Caco-2 (cell line): ENCODE results near the gene NPAS3. TPM values are rescaled to one million over a fixed set of nuclear protein-coding genes. Genes with fewer than 3 reads are reported as not detected.

Source experiments
- BruUV-seq: library from RNA; stranded (reverse); fragments of 400-500 nt; replicated peaks from 2 replicates; lab custom pipeline; 2021; lab: Mats Ljungman, UMichigan
- CTCF ChIA-PET: fragments of 300-600 bp; sonication (Branson Sonifier 250); formaldehyde crosslinking; loops from one replicate; lab custom pipeline; 2022; ENCODE audit warnings: antibody characterized with exemption; lab: Charles Lee
- POLR2A ChIA-PET: fragments of 300-600 bp; sonication (Branson Sonifier 250); formaldehyde crosslinking; loops from one replicate; lab custom pipeline; 2022; ENCODE audit warnings: antibody characterized with exemption; lab: Charles Lee
- DNase-seq, 2 experiments: peaks; one replicate each; pipeline versions ENCODE4 v3.0.0 to v3.0.0-alpha.2; 2020 to 2022
- H3K27me3 ChIP-seq: replicated peaks from 2 replicates; pipeline ENCODE4 v1.6.0; 2011; ENCODE audit warnings: low read length; ENCODE audit not compliant: control insufficient read depth, insufficient read depth
- H3K36me3 ChIP-seq: 2 replicates; pipeline ENCODE4 v1.5.1; 2011; ENCODE audit warnings: low read length; ENCODE audit not compliant: control insufficient read depth, insufficient read depth
- H3K4me1 ChIP-seq: fragments of 250-450 bp; sonication (Bioruptor Pico); 2 replicates; pipeline ENCODE4 v1.5.1; 2020; ENCODE audit warnings: mild to moderate bottlenecking
- H3K4me3 ChIP-seq: 2 replicates; pipeline ENCODE4 v1.5.1; 2011; ENCODE audit warnings: low read depth, mild to moderate bottlenecking, control low read depth, low read length
- H3K9me3 ChIP-seq: fragments of 250-450 bp; sonication (Bioruptor Pico); 2 replicates; pipeline ENCODE4 v1.5.1; 2020; ENCODE audit warnings: mild to moderate bottlenecking, moderate library complexity
- H3K27ac Mint-ChIP-seq: one replicate; pipeline ENCODE4 v1.8.0; 2022; ENCODE audit warnings: mixed read lengths; ENCODE audit not compliant: unreplicated experiment
- H3K27me3 Mint-ChIP-seq: one replicate; pipeline ENCODE4 v1.8.0; 2022; ENCODE audit warnings: mixed read lengths; ENCODE audit not compliant: insufficient read depth, unreplicated experiment
- H3K36me3 Mint-ChIP-seq: one replicate; pipeline ENCODE4 v1.8.0; 2022; ENCODE audit warnings: mild to moderate bottlenecking, mixed read lengths; ENCODE audit not compliant: insufficient read depth, unreplicated experiment
- H3K4me1 Mint-ChIP-seq: one replicate; pipeline ENCODE4 v1.8.0; 2022; ENCODE audit warnings: low read depth, mixed read lengths; ENCODE audit not compliant: unreplicated experiment
- H3K4me3 Mint-ChIP-seq: one replicate; pipeline ENCODE4 v1.8.0; 2022; ENCODE audit warnings: mild to moderate bottlenecking, moderate library complexity, mixed read lengths; ENCODE audit not compliant: unreplicated experiment
- H3K9me3 Mint-ChIP-seq: one replicate; pipeline ENCODE4 v1.8.0; 2022; ENCODE audit warnings: mixed read lengths; ENCODE audit not compliant: unreplicated experiment
- intact Hi-C: fragments of 100-400 bp; cut with micrococcal nuclease; formaldehyde crosslinking; loops from one replicate; pipeline ENCODE4 v1.10.0; 2022; ENCODE audit not compliant: unreplicated experiment
- total RNA-seq: library from RNA; stranded (reverse); gene quantifications from 2 replicates; pipeline ENCODE4 v1.2.3, GENCODE V29; 2022
- TF ChIP-seq, protein P1 (sequence below), 2 experiments: fragments of 200-600 bp in 1 of 2; IDR thresholded peaks; 1 replicate in 1 of 2; 2 replicates in 1 of 2; pipeline versions ENCODE4 v1.5.1 to v1.8.0; 2011 to 2022; ENCODE audit warnings: antibody characterized with exemption in 1 of 2, control low read depth in 1 of 2, inconsistent platforms in 1 of 2, low read depth in 1 of 2, low read length in 1 of 2, mild to moderate bottlenecking in 1 of 2, moderate library complexity in 1 of 2; ENCODE audit not compliant: insufficient read depth in 1 of 2, severe bottlenecking in 1 of 2, unreplicated experiment in 1 of 2

The NPAS3 gene
- total RNA-seq, 1 experiment from 2014 or later, result not detected

GRCh38 chr14:33357225-33358010 is 418.7 kb downstream of the NPAS3 start:
- H3K9me3 ChIP-seq, result no peaks in the 10 kb centered on the region

DNA sequence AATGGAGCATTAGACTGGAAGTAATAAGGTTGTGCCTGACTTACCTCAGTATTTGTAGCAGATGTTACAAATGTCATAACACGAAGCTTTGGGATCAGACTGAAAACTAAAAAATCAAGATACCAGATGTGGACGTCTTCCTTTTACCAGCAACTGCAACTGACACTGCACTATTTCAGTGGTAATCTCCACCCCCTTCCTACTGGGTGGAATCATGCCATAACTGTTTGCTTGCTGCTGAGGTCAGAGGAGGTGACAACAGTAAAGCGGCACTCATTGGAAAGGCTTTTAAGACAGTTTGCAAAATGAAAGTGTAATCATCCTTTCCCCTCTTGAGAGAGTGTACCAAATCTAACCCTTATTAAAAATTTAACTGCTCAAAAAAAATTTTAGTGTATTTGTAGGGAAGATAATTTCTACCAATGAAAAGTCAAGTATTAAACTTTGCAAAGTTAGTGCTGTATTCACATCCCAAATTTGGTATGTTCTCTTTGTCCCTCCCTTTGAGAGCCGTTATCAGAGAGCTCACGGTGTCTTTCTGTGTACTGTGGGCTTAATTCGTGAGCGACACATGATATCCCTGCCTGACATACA is 420.7 kb downstream of the NPAS3 start:
- H3K9me3 ChIP-seq, result no peaks in the 10 kb centered on the region
- no peaks in the 10 kb centered on the region for H3K9me3 Mint-ChIP-seq
- peaks cover 14% of the 10 kb centered on the region for H3K27me3 Mint-ChIP-seq
- no peaks in the 10 kb centered on the region for H3K36me3 ChIP-seq
- BruUV-seq, result no TSS peak
- no peak overlapping the region for H3K4me3 ChIP-seq
- POLR2A ChIA-PET, result no interaction called here
- CTCF ChIA-PET, result no interaction called here
- H3K4me3 Mint-ChIP-seq, result no peak overlapping the region
- no peaks in the 10 kb centered on the region for H3K27me3 ChIP-seq
- no peak for DNase-seq
- TF ChIP-seq, protein P1, sequence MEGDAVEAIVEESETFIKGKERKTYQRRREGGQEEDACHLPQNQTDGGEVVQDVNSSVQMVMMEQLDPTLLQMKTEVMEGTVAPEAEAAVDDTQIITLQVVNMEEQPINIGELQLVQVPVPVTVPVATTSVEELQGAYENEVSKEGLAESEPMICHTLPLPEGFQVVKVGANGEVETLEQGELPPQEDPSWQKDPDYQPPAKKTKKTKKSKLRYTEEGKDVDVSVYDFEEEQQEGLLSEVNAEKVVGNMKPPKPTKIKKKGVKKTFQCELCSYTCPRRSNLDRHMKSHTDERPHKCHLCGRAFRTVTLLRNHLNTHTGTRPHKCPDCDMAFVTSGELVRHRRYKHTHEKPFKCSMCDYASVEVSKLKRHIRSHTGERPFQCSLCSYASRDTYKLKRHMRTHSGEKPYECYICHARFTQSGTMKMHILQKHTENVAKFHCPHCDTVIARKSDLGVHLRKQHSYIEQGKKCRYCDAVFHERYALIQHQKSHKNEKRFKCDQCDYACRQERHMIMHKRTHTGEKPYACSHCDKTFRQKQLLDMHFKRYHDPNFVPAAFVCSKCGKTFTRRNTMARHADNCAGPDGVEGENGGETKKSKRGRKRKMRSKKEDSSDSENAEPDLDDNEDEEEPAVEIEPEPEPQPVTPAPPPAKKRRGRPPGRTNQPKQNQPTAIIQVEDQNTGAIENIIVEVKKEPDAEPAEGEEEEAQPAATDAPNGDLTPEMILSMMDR (IDR thresholded peaks at IDR 0.05; ENCODE audit: insufficient read depth in 1 of 2, low read depth in 1 of 2, low read length in 1 of 2, severe bottlenecking in 1 of 2, unreplicated experiment in 1 of 2), result no peak
- intact Hi-C loops, result no loop called here
- H3K36me3 Mint-ChIP-seq, result no peaks in the 10 kb centered on the region
- H3K4me1 ChIP-seq, result no peaks in the 10 kb centered on the region
- H3K27ac Mint-ChIP-seq, result no peak overlapping the region
- no peaks in the 10 kb centered on the region for H3K4me1 Mint-ChIP-seq

More at GRCh38 chr14:33357225-33358010, 418.7 kb downstream of the NPAS3 start:
- H3K4me1 Mint-ChIP-seq, result no peaks in the 10 kb centered on the region
- peaks cover 23% of the 10 kb centered on the region for H3K27me3 Mint-ChIP-seq
- H3K4me3 Mint-ChIP-seq, result no peak overlapping the region
- CTCF ChIA-PET, result no interaction called here
- intact Hi-C loops, result no loop called here
- TF ChIP-seq, protein P1 (IDR thresholded peaks at IDR 0.05; ENCODE audit: insufficient read depth in 1 of 2, low read depth in 1 of 2, low read length in 1 of 2, severe bottlenecking in 1 of 2, unreplicated experiment in 1 of 2), result no peak
- no TSS peak for BruUV-seq
- H3K27me3 ChIP-seq, result no peaks in the 10 kb centered on the region
- no peaks in the 10 kb centered on the region for H3K36me3 Mint-ChIP-seq
- no peaks in the 10 kb centered on the region for H3K9me3 Mint-ChIP-seq
- no peaks in the 10 kb centered on the region for H3K4me1 ChIP-seq
- POLR2A ChIA-PET, result no interaction called here
- no peaks in the 10 kb centered on the region for H3K36me3 ChIP-seq
- H3K4me3 ChIP-seq, result no peak overlapping the region
- no peak overlapping the region for H3K27ac Mint-ChIP-seq
- no peak for DNase-seq

- POLR2A ChIA-PET, result no interaction called here
- no peaks in the 10 kb centered on the region for H3K9me3 Mint-ChIP-seq
- H3K36me3 Mint-ChIP-seq, result no peaks in the 10 kb centered on the region
- H3K4me3 Mint-ChIP-seq, result no peak overlapping the region
- BruUV-seq, result no TSS peak
- CTCF ChIA-PET, result no interaction called here
- H3K36me3 ChIP-seq, result no peaks in the 10 kb centered on the region
- H3K9me3 ChIP-seq, result no peaks in the 10 kb centered on the region
- no peaks in the 10 kb centered on the region for H3K4me1 ChIP-seq
- no peaks in the 10 kb centered on the region for H3K27me3 ChIP-seq
- peaks cover 16% of the 10 kb centered on the region for H3K27me3 Mint-ChIP-seq
- TF ChIP-seq, protein P1 (IDR thresholded peaks at IDR 0.05; ENCODE audit: insufficient read depth in 1 of 2, low read depth in 1 of 2, low read length in 1 of 2, severe bottlenecking in 1 of 2, unreplicated experiment in 1 of 2), result no peak
- H3K27ac Mint-ChIP-seq, result no peak overlapping the region
- no peak for DNase-seq
- H3K4me1 Mint-ChIP-seq, result no peaks in the 10 kb centered on the region
- no peak overlapping the region for H3K4me3 ChIP-seq
- intact Hi-C loops, result no loop called here
These were observed 424.3 kb downstream of the NPAS3 start for GRCh38 chr14:33362934-33363333.
